Stimulated activated CD8-positive, alpha-beta memory T cell treated with anti-CD3 and anti-CD28 coated beads, Interleukin-7, amount 100 ng/mL, for 48 hours (primary cell): ENCODE data around the gene SCCPDH.
"Not testable (repeated sequence)": the region's sequence is repeated elsewhere in the genome, so short reads cannot be mapped to it uniquely, and the experiment has no call there.

Source experiments
- DNase-seq, 2 donors: peaks; one replicate each; pipeline ENCODE4 v3.0.0-alpha.2; 2020; ENCODE audit warnings: low read depth in 1 of 2; ENCODE audit errors: extremely low read depth in 1 of 2

The SCCPDH gene, protein sequence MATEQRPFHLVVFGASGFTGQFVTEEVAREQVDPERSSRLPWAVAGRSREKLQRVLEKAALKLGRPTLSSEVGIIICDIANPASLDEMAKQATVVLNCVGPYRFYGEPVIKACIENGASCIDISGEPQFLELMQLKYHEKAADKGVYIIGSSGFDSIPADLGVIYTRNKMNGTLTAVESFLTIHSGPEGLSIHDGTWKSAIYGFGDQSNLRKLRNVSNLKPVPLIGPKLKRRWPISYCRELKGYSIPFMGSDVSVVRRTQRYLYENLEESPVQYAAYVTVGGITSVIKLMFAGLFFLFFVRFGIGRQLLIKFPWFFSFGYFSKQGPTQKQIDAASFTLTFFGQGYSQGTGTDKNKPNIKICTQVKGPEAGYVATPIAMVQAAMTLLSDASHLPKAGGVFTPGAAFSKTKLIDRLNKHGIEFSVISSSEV

DNA sequence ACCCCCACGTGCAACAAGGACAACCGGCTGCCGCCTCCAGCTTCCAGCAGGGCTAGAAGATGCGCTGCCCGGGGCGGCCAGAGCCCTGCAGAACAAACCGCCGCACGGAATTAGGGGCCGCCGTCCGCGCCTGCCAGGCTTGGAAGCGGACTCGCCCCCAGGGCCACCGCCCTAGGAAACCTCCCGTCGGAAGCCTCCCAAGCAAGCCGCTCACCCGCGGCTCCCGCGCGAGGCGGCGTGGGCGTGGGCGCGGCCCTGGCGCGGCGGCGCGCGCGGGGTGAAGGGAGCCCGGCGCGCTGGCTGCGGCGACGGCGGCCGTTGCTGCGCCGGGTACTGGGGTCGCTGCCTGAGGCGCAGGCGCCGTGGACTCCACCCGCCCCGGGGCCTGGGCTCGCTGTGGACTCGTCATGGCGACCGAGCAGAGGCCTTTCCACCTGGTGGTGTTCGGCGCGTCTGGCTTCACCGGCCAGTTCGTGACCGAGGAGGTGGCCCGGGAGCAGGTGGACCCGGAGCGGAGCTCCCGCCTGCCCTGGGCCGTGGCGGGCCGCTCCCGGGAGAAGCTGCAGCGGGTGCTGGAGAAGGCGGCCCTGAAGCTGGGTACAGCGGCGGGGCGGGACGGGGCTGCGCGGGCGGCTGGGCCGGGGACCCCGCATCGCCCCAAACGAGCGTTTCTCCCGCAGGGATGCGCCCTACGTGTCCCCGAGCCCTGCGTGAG, at the start of gene SCCPDH:
SCCPDH (plus strand) TSS at position 394 of the 715 bp plus-strand sequence; CDS start at position 408, 14 bp downstream.
- peak; percentile 66 for DNase-seq

DNA sequence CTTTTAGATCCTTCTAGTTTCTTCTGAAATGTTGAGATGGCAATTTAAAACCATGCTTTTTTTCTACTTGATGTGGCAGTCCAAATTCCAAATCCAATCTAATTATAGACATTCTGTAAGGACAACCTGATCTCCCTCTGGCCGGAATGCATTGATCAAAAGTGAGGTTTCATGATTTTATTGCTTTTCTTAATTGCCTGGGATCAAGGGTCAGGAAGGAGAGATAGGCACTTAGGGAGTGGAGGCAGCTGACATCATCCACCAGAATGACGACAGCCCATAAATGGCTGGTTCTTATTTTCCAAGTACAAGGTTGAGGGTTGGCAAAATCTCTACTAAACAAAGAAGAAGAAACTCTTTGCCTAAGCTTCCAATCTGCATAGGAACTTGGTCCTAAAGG, 46.4 kb upstream of the SCCPDH start:
- no peak for DNase-seq

DNA sequence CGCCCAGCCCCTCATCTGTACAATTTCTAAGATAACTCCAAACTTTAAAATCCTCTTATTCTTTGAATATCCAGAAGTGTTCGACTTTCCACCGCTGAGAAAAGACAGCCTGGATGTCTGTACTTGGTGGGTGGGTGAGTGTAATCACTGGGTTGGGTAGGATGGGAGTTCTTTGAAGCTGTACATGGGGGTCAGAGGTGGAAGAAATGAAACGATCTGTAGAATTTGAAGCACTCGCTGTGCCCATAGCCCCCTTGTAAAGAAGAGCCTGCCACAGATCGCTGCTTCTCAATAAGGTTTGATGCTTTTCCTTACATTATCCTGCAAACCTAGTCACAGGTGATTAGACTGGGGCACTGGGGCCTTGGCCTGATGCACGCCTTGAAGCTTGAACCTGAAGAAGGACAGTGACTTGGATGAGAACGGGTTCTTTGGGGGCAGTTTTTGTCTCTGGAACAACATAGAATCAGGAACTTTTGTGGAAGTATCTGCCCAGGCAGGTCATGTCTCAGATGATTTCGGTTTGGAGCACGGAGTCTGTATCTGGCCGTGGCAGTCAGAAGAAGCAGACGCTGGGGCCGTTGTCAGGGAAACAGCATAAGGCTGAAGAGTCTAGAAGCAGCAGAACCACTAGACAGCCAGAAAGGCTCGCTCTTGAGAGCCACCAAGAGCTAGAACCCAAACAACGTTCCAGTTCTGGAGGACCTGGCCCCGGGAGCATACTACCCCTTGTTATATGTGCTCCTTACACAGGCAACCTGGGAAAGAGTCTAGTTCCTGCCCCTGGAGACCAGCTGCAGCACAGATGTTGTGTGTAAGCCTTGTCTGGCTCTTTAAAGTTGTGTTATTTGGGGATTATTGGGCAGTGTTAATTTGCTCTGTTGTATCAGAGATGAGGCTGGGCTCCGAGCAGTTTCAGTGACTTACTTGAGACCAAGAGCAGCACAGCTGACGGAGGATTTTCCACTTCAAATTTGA, 45.1 kb upstream of the SCCPDH start:
- DNase-seq = no peak

DNA sequence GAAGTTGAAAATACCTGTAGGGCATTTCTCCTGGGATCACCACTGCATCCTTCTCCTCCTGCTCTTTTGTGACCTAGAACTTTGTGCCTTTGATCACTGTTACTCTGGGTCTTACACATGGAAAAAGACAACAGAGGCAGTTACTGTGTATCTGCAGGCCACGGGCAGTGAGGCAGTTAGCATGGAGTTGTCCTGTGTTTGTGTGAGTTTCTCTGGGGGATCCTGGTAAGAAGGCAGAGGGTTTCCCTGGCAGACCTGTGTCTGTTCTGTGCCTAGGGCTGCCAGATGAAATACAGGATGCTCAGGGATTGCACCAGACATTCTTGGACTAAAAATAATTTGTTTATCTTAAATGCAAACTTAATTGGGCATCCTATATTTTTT, 44.4 kb upstream of the SCCPDH start:
- no peak for DNase-seq

DNA sequence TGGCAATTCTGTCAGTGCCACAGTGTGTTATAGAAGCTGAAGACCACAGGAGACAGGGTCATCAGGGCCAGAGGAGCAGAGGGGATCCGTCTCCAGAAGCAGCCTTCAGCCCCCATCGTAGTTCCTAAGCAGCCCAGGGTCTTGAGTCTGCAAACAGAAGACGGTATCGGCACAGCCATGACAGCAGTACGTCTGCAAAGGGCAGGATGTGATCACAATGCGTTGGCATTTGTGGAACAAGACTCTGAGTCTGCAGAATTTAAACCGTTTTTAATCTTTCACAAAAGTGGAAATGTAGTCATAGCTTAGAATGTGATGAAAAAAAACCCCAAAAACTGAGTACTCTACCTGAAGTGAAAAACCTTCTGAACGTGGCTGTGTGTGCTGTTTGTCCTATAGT, 44.0 kb upstream of the SCCPDH start:
- no peak for DNase-seq

DNA sequence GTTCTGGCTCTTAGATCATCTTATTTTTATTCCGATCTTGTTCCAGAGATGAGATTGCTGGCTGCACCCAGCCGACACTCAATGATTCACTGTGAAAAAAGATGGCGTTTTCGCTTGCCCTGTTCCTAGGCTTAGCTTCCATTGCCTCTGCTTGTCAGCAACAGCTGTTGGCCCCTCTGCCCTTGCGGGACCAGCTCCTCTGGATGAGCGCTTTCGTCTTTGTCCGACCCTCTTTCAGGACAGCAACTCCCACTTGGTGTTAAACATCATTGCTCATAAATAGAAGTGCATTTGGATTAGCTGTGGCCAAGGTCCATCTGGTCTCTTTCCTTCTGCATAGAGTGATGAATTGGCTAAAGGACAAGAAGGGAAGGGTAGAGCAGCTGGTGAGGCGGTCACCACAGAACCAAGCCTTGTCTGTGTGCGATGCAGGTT, 43.5 kb upstream of the SCCPDH start:
- no peak for DNase-seq

DNA sequence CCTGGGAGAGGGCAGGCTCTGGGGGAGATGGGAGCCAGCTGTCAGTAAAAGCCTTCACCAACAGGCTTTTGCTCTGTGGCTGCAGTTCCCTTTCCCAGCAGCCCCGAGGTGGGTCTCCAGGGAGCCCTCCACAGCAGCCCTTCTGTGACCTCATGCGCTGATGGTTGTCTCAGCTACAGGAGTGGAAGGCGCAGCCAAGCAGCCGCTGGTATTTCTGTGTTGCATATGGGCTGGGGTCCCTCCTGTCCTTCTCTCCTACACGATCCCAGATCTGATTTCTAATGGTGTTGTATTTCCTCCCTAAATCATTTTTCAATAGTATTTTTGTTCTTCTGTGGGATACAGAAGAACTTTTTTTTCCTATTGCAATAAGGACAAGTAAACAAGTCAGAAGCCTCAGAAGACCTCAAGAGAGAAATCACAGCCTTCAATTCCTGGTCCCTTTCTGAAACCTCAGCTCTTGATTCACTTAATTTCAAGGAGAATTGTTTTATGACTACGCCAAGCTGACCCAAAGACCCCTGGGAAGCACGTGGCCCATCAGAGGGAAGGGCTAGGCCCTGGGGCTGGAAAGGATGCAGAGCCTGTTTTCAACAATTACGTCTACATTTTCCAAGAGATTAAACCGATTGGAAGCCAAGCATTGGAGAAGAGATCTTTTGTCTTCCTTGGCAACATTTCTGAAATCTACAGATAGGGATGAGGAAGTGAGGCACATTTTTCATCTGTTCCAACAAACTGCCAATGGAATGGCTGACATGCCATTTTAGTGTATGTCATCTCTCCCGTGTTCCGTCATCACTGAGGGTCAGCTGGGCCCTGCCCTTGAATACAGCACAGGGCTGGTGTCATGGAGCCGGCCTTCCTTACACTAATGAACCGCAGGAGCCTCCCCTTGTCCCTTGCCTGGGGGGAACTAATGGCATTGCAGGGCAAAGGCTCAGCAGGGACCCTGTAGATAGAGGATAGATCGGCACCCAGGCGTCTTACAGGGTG, 42.0 kb upstream of the SCCPDH start:
- DNase-seq = no peak

DNA sequence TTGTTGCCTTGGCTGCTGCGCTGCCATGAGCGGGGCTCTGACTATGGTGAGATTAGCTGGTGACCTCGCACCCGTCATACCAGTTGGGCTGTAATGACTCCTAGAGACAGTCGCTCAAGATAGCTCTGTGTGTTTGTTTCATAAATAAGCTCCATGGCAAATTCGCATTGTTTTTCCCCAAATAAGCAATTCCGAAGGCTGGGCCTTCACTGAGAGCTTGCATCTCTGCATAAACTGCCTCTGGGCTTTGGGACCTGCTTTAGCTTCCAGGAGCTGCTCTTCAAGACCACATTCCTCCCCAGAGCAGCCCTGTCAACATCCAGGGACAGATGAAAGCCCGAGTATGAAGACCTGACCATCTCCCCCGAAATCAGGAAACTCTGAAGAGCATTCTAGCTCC, 40.7 kb upstream of the SCCPDH start:
- no peak for DNase-seq

DNA sequence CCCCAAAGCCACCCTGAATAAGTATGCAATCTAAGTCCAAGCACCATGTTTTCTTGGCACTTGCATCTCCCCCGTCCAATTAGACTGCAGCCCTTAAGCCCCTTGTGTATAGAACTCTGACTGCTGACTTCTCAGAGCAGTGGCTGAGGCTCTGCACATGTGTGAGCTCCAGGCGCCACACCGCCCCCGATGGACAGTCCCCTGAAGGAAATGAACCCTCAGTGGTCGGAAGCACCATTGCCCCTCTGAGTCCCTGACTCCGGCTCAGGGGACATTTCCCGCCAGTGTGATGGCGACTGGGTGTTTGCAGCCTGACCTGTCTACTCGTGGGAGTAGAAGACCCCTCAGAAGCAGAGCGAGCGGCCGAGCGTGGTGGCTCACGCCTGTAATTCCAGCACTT, 37.2 kb upstream of the SCCPDH start:
- no peak for DNase-seq

DNA sequence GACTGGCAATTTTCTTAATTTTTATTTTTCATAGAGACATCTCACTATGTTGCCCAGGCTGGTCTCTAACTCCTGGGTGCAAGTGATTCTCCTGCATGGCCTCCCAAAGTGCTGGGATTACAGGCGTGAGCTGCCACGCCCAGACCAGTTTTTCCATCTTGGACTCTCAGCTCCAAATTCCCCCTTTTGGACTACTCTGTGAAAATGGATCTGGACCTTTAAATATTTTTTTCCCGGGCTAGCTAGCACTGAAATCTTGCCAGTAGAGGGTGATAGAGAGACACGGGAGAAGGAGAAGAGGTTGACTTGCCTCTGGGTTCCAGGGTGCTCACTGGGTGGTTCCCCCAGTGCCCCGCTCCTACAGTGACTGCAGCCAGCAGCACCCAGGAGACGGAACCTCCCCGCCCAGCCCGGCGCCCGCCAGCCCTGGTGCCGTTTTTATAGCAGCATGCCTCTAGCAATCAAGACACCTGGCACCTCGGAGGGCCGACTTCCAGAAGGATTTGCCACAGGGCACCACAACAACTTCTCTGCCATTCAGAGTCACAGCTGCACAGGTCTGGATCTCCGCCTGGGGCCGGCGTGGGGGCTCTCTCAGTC, 34.7 kb upstream of the SCCPDH start:
- DNase-seq = peak; percentile 6 to 43

DNA sequence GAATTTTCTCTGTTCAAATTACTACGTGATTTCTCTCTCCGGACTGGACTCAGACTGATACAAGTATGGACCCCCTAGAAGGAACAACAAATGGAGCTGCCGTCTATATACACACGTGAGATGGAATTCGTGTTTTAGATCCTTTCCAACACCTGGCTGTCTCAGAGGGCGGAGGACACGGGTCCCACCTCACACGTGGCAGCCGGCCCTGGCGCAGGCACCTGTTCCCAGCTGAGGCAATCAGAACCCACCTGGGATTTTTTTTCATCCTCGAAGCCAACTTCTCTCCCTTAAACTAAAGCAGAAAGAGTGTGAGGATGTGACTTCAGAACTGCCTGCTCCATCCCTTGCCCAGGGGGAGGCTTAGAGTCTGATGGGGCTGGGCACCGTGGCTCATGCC, 34.1 kb upstream of the SCCPDH start:
- no peak for DNase-seq

DNA sequence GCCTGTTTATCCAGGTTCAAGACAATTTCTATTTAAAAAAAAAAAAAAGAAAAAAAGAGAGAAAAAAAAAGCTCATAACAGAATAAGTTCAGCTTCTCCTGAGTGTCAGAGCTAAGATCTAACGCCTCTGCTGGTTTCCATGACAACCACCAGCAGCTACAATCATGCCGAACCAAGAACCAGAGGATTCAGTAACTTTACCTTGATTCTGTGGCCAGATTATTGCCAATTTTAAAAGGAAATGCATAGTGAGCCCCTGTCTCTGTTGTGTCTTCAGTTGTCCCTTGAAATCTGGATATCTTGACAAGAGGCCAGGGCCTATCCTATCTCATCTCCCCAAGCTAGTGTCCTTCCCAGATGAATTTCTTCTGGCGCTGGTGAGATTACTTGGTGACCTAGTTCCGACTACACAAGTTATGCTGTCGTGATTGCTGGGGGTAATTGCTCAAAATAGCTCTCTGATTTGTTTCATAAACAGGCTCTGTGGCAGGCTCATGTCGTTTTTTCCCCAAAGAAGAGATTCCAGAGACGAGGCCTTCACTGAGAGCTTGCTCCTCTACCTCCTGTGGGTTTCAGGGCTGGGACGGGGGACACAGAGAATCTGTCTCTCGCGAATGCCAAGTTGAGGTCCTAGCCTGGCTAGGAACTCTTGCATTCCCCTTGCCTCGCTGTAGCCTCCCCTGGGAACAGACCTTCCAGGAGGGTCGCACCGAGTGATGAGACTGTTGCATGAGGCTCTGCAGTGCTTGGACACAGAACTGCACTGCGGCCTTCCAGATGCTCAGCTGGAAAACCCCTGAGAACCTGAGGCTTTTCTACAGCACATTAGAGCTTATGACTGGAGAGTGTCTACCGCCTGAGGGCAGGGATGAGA, 32.4 kb upstream of the SCCPDH start:
- DNase-seq = no peak

DNA sequence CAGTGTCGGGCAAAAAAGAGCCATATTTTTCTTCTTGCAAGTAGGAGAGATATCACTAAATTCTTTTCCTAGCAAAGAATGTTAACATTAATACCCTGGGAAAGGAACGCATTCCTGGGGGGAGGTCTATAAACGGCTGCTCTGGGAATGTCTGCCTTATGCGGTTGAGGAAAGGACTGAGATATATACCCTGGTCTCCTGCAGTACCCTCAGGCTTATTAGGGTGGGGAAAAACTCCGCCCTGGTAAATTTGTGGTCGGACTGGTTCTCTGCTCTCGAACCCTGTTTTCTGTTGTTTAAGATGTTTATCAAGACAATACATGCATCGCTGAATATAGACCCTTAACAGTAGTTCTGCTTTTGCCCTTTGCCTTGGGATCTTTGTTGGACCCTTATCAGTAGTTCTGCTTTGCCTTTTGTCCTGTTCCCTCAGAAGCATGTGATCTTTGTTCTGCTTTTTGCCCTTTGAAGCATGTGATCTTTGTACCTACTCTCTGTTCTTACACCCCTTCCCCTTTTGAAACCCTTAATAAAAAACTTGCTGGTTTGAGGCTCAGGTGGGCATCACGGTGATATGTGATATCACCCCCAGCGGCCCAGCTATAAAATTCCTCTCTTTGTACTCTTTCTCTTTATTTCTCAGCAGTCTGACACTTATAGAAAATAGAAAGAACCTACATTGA, 29.9 kb upstream of the SCCPDH start:
- DNase-seq = not testable (repeated sequence)

DNA sequence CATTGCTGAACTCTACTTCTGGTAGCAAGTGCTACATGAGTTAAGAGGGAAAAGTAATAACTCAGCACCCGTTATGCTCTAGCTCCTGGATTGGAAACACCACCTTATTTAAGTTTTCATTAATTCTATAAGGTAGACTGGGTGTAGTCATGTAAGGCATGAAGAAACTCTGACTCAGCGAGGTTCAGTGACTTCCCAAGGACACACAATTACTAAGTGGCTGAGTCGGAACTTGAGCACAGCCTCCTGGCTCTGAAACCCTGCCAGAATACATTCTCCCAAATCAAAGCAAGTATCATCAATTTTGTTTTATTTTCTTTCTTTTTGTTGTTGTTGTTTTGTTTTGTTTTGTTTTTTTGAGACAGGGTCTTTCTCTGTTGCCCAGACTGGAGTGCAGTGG, 29.1 kb upstream of the SCCPDH start:
- no peak for DNase-seq

DNA sequence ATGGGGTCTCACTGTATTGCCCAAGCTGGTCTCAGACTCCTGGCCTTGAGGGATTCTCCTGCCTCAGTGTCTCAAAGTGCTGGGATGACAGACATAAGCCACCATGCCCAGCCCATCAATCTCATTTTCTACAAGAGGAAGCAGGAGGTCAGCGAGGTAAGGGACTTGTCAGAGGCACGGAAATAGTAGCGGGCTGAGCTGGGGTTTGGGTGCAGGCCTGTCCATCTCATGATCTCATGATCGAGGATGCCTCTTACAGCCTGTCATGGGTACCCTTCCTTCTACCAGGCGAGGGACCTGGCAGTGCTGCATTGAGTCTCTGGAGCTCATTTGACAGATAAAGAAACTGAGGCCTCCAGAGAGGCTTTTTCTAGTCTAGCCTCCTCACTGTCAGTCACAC, 28.5 kb upstream of the SCCPDH start:
- no peak for DNase-seq

DNA sequence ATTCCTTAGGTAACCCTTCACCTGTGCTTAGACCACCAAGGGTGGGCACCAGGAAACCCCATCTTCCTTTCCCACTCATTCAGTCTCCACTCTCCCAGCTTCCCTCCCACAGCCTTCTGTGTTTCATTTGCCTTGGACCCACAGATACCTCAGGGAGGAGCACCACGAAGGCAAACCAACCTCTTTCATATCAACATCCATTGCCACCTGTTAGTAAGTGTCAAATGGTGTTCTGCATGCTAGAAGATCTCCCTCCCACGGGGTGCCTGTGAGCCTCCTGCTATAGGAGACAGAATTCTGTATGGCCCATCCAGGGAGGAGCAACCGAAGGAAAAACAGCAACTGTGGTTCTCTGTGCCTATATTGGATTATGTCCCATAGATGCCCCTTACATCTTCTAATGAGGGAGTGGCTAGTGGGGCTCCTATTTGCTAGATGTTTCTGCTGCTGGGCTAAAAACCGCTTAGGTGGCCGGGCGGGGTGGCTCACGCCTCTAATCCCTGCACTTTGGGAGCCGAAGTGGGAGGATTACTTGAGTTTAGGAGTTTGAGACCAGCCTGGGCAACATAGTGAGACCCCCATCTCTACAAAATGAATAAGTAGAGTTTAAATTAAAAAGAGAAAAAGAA, 25.6 kb upstream of the SCCPDH start:
- no peak for DNase-seq

DNA sequence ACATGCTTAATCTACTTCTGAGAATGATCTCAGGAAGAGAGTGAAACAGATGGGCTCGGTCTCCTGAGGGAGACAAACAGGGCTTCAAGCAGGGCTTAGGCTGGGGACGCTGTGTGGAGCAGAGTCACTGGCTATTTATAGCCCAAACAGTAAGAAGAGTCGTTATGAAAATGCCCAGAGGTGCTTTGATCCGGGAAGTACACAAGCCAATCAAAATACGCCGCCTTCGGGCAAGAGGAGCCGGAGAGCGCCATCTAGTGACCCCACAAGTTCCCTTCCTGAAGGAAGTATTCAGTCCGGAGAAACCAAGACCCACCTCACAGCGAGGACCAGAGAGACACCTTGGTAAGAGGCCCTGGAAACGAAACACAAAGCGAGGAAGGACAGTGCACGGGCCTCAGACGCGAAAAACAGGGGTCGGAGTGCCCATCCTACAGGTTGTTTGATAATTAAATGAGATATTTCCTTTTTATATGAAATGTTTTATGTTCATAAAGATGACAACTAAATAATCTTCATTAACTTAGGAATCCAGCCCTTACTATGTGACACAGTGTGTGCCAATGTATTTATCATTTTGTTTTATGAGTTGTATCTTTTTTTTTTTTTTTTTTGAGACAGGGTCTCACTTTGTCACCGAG, 25.0 kb upstream of the SCCPDH start:
- peak; percentile 38 to 81 for DNase-seq
